Natural killer cell treated with Interleukin-12 subunit alpha and Interleukin-12 subunit beta and Interleukin-15 and Interleukin-18, amount 100 ng/mL, for 72 hours (primary cell): ENCODE data around the gene OR52A5. TPM values are rescaled to one million over a fixed set of nuclear protein-coding genes. Genes with fewer than 3 reads are reported as not detected.

Experiments used
- ATAC-seq, 2 donors: fragments of 150-1000 bp; cut with Tn5 transposase in 1 of 2; sonication (Bioruptor Pico), chemical (Tn5 transposase) in 1 of 2; 2 replicates each; pipeline ENCODE4 v1.10.0; 2021
- DNase-seq: peaks from one replicate; pipeline ENCODE4 v3.0.0; 2022; ENCODE audit warnings: low spot score
- H3K27ac Mint-ChIP-seq, 2 donors: 1 replicate in 1 of 2; 2 replicates in 1 of 2; pipeline ENCODE4 v1.8.0; 2022; ENCODE audit warnings: mixed read lengths in 2 of 2, mild to moderate bottlenecking in 1 of 2, moderate library complexity in 1 of 2
- H3K27me3 Mint-ChIP-seq, 2 donors: 1 replicate in 1 of 2; 2 replicates in 1 of 2; pipeline ENCODE4 v1.8.0; 2022; ENCODE audit warnings: mixed read lengths in 2 of 2
- H3K36me3 Mint-ChIP-seq: one replicate; pipeline ENCODE4 v1.8.0; 2022; ENCODE audit warnings: mixed read lengths
- H3K4me1 Mint-ChIP-seq, 2 donors: 1 replicate in 1 of 2; 2 replicates in 1 of 2; pipeline ENCODE4 v1.8.0; 2022; ENCODE audit warnings: low read depth in 2 of 2, mixed read lengths in 2 of 2, mild to moderate bottlenecking in 1 of 2
- H3K4me3 Mint-ChIP-seq: one replicate; pipeline ENCODE4 v1.8.0; 2022; ENCODE audit warnings: mixed read lengths
- H3K9me3 Mint-ChIP-seq: 2 replicates; pipeline ENCODE4 v1.8.0; 2022; ENCODE audit warnings: mixed read lengths
- total RNA-seq, 2 donors: library from RNA; stranded (reverse); gene quantifications; one replicate each; pipeline ENCODE4 v1.2.3, GENCODE V29; 2022

OR52A5 gene
- total RNA-seq, 2 donors from 2014 or later = not detected

- ATAC-seq (no peak), DNase-seq (no peak)
- H3K9me3 Mint-ChIP-seq = peaks cover 6% of the 10 kb centered on the region
- H3K4me1 Mint-ChIP-seq = no peaks in the 10 kb centered on the region
- no peak overlapping the region for H3K27ac Mint-ChIP-seq
- no peak overlapping the region for H3K4me3 Mint-ChIP-seq
- H3K36me3 Mint-ChIP-seq = no peaks in the 10 kb centered on the region
- H3K27me3 Mint-ChIP-seq = peaks cover 7 to 20% of the 10 kb centered on the region in 2 donors
Measured at GRCh38 chr11:5090668-5091067, 47.5 kb downstream of the OR52A5 start.

- H3K9me3 Mint-ChIP-seq = peaks cover 6% of the 10 kb centered on the region
- no peak overlapping the region for H3K4me3 Mint-ChIP-seq
- H3K4me1 Mint-ChIP-seq = no peaks in the 10 kb centered on the region
- no peak for ATAC-seq
- no peak for DNase-seq
- H3K27ac Mint-ChIP-seq = no peak overlapping the region
- H3K27me3 Mint-ChIP-seq = peaks cover 4 to 20% of the 10 kb centered on the region in 2 donors
- H3K36me3 Mint-ChIP-seq = no peaks in the 10 kb centered on the region
Measured at GRCh38 chr11:5088556-5088955, 49.6 kb downstream of the OR52A5 start.

- DNase-seq (no peak), ATAC-seq (no peak)
- no peaks in the 10 kb centered on the region for H3K9me3 Mint-ChIP-seq
- no peak overlapping the region for H3K27ac Mint-ChIP-seq
- H3K4me1 Mint-ChIP-seq = no peaks in the 10 kb centered on the region
- no peak overlapping the region for H3K4me3 Mint-ChIP-seq
- H3K36me3 Mint-ChIP-seq = no peaks in the 10 kb centered on the region
- peaks cover 0 to 9% of the 10 kb centered on the region in 2 donors for H3K27me3 Mint-ChIP-seq
Measured at GRCh38 chr11:5083602-5084001, 54.6 kb downstream of the OR52A5 start.

- Mint-ChIP-seq H3K27me3 (peaks cover 0 to 18% of the 10 kb centered on the region in 2 donors), H3K4me1 (no peaks in the 10 kb centered on the region), H3K9me3 (no peaks in the 10 kb centered on the region), H3K27ac (no peak overlapping the region), H3K36me3 (no peaks in the 10 kb centered on the region), H3K4me3 (no peak overlapping the region)
- no peak for ATAC-seq
- no peak for DNase-seq
Measured at GRCh38 chr11:5081405-5081804, 56.8 kb downstream of the OR52A5 start.

Other genes with a start within 250 kb of the OR52A5 start
- not detected for gene OR51A7, start 234.6 kb downstream of the OR52A5 start, total RNA-seq
- not detected for gene OR51G2, start 219.0 kb downstream of the OR52A5 start, total RNA-seq
- gene OR51G1, start 214.0 kb downstream of the OR52A5 start, total RNA-seq = not detected
- not detected for gene OR51A4, start 190.8 kb downstream of the OR52A5 start, total RNA-seq
- gene OR51A2, start 182.6 kb downstream of the OR52A5 start, total RNA-seq = not detected
- gene OR51L1, start 143.5 kb downstream of the OR52A5 start, total RNA-seq = not detected
- gene OR52J3, start 91.8 kb downstream of the OR52A5 start, total RNA-seq = not detected
- gene OR52E2, start 78.7 kb downstream of the OR52A5 start, total RNA-seq = not detected
- gene OR52E1, start 68.8 kb downstream of the OR52A5 start, total RNA-seq = not detected
- not detected for gene OR52A1, start 16.4 kb upstream of the OR52A5 start, total RNA-seq
- gene OR51V1, start 62.3 kb upstream of the OR52A5 start, total RNA-seq = not detected
- gene HBB, start 88.7 kb upstream of the OR52A5 start, total RNA-seq = not detected
- gene HBD, start 96.1 kb upstream of the OR52A5 start, total RNA-seq = not detected
- not detected for gene HBG1, start 111.5 kb upstream of the OR52A5 start, total RNA-seq
- gene HBG2, start 116.4 kb upstream of the OR52A5 start, total RNA-seq = not detected
- gene HBE1, start 131.6 kb upstream of the OR52A5 start, total RNA-seq = not detected
- gene OR51B4, start 163.6 kb upstream of the OR52A5 start, total RNA-seq = not detected
- gene OR51B2, start 185.9 kb upstream of the OR52A5 start, total RNA-seq = not detected
- gene OR51B5, start 205.2 kb upstream of the OR52A5 start, total RNA-seq = not detected
- not detected for gene OR51B6, start 213.2 kb upstream of the OR52A5 start, total RNA-seq
- gene OR51M1, start 245.5 kb upstream of the OR52A5 start, total RNA-seq = not detected